H9 (cell line): ENCODE results near the gene HOXB6. TPM values are rescaled to one million over a fixed set of nuclear protein-coding genes. Genes with fewer than 3 reads are reported as not detected.

ENCODE experiments used
- DNase-seq: peaks from one replicate; pipeline ENCODE4 v3.0.0-alpha.2; 2017
- H2AFZ ChIP-seq: one replicate; pipeline ENCODE4 v1.6.1; 2013; ENCODE audit warnings: mild to moderate bottlenecking, low read length, control low read depth, moderate library complexity
- H2AK5ac ChIP-seq: 2 replicates; pipeline ENCODE4 v1.6.1; 2013; ENCODE audit warnings: low read length, control low read depth, mixed read lengths; ENCODE audit not compliant: insufficient read length
- H2BK120ac ChIP-seq: one replicate; pipeline ENCODE4 v1.6.1; 2013; ENCODE audit warnings: low read depth, mild to moderate bottlenecking, low read length, control low read depth, inconsistent platforms; ENCODE audit not compliant: poor library complexity, severe bottlenecking
- H2BK12ac ChIP-seq: 2 replicates; pipeline ENCODE4 v1.6.1; 2013; ENCODE audit warnings: low read length, control low read depth, mixed read lengths, low read depth; ENCODE audit not compliant: insufficient read length
- H2BK15ac ChIP-seq: 2 replicates; pipeline ENCODE4 v1.6.1; 2013; ENCODE audit warnings: low read depth, low read length, control low read depth
- H2BK20ac ChIP-seq: one replicate; pipeline ENCODE4 v1.6.1; 2013; ENCODE audit warnings: low read depth, mild to moderate bottlenecking, low read length, control low read depth, inconsistent platforms; ENCODE audit not compliant: poor library complexity, severe bottlenecking
- H2BK5ac ChIP-seq: 2 replicates; pipeline ENCODE4 v1.6.1; 2013; ENCODE audit warnings: low read length, control low read depth, mixed read lengths; ENCODE audit not compliant: insufficient read length
- H3K14ac ChIP-seq: 2 replicates; pipeline ENCODE4 v1.6.1; 2013; ENCODE audit warnings: low read length, control low read depth; ENCODE audit not compliant: insufficient read depth
- H3K18ac ChIP-seq: 2 replicates; pipeline ENCODE4 v1.6.1; 2013; ENCODE audit warnings: low read depth, mild to moderate bottlenecking, mixed read lengths, low read length, control low read depth; ENCODE audit not compliant: insufficient read length
- H3K23ac ChIP-seq: 2 replicates; pipeline ENCODE4 v1.6.1; 2013; ENCODE audit warnings: low read length, control low read depth, mixed read lengths, low read depth; ENCODE audit not compliant: insufficient read length
- H3K23me2 ChIP-seq: 2 replicates; pipeline ENCODE4 v1.6.1; 2013; ENCODE audit warnings: low read depth, mild to moderate bottlenecking, mixed read lengths, low read length, control low read depth; ENCODE audit not compliant: insufficient read length, poor library complexity, severe bottlenecking
- H3K27ac ChIP-seq: 2 replicates; pipeline ENCODE4 v1.5.1; 2013; ENCODE audit warnings: low read length, control low read depth, mixed read lengths, low read depth; ENCODE audit not compliant: insufficient read length
- H3K27me3 ChIP-seq: 2 replicates; pipeline ENCODE4 v1.6.1; 2013; ENCODE audit warnings: low read length, control low read depth, inconsistent platforms; ENCODE audit not compliant: insufficient read depth
- H3K4ac ChIP-seq: 2 replicates; pipeline ENCODE4 v1.6.1; 2013; ENCODE audit warnings: low read depth, mild to moderate bottlenecking, control low read depth, inconsistent platforms, low read length, moderate library complexity
- H3K4me1 ChIP-seq: 2 replicates; pipeline ENCODE4 v1.6.1; 2013; ENCODE audit warnings: low read length, control low read depth, inconsistent platforms; ENCODE audit not compliant: insufficient read depth
- H3K4me2 ChIP-seq: 2 replicates; pipeline ENCODE4 v1.6.1; 2013; ENCODE audit warnings: low read length, control low read depth, mixed read lengths; ENCODE audit not compliant: insufficient read length, insufficient read depth
- H3K56ac ChIP-seq: 2 replicates; pipeline ENCODE4 v1.6.1; 2013; ENCODE audit warnings: low read depth, mild to moderate bottlenecking, mixed read lengths, low read length, control low read depth; ENCODE audit not compliant: insufficient read length
- H3K79me1 ChIP-seq: 2 replicates; pipeline ENCODE4 v1.6.1; 2013; ENCODE audit warnings: low read depth, mild to moderate bottlenecking, moderate library complexity, low read length, control low read depth, inconsistent platforms; ENCODE audit not compliant: insufficient read depth, poor library complexity, severe bottlenecking
- H3K79me2 ChIP-seq: 2 replicates; pipeline ENCODE4 v1.6.1; 2013; ENCODE audit warnings: low read length, control low read depth, inconsistent platforms; ENCODE audit not compliant: insufficient read depth
- H3K9ac ChIP-seq: 2 replicates; pipeline ENCODE4 v1.6.1; 2013; ENCODE audit warnings: low read length, control low read depth, mixed read lengths; ENCODE audit not compliant: insufficient read length; ENCODE audit errors: extremely low read depth
- H3K9me3 ChIP-seq: one replicate; pipeline ENCODE4 v1.6.1; 2013; ENCODE audit warnings: low read depth, low read length, inconsistent platforms; ENCODE audit not compliant: control insufficient read depth
- H3T11ph ChIP-seq: one replicate; pipeline ENCODE4 v1.6.1; 2013; ENCODE audit warnings: mild to moderate bottlenecking, low read length, control low read depth, inconsistent platforms
- H4K20me1 ChIP-seq: one replicate; pipeline ENCODE4 v1.6.1; 2013; ENCODE audit not compliant: control insufficient read depth, insufficient read length, insufficient read depth
- H4K5ac ChIP-seq: 2 replicates; pipeline ENCODE4 v1.6.1; 2013; ENCODE audit warnings: low read depth, mild to moderate bottlenecking, mixed read lengths, low read length, control low read depth; ENCODE audit not compliant: insufficient read length
- H4K8ac ChIP-seq: replicated peaks from 2 replicates; pipeline ENCODE4 v1.6.1; 2013; ENCODE audit warnings: low read length, control low read depth, mixed read lengths, low read depth; ENCODE audit not compliant: insufficient read length
- H4K91ac ChIP-seq: 2 replicates; pipeline ENCODE4 v1.6.1; 2013; ENCODE audit warnings: low read depth, mild to moderate bottlenecking, moderate library complexity, mixed read lengths, low read length, control low read depth; ENCODE audit not compliant: insufficient read length
- H3K27ac Mint-ChIP-seq, 3 experiments: 2 replicates in 2 of 3; 3 replicates in 1 of 3; pipeline ENCODE4 v1.8.0; 2020 to 2021; ENCODE audit warnings: mixed read lengths in 3 of 3, mild to moderate bottlenecking in 1 of 3, moderate library complexity in 1 of 3
- H3K27me3 Mint-ChIP-seq: 2 replicates; pipeline ENCODE4 v1.8.0; 2021; ENCODE audit warnings: low read depth, mild to moderate bottlenecking, moderate library complexity, mixed read lengths
- H3K36me3 Mint-ChIP-seq, 3 experiments: 2 replicates in 2 of 3; 3 replicates in 1 of 3; pipeline ENCODE4 v1.8.0; 2020 to 2021; ENCODE audit warnings: low read depth in 3 of 3, mixed read lengths in 3 of 3; ENCODE audit not compliant: insufficient read depth in 1 of 3
- H3K4me1 Mint-ChIP-seq, 2 experiments: 2 replicates each; pipeline ENCODE4 v1.8.0; 2020; ENCODE audit warnings: mixed read lengths in 2 of 2
- H3K4me3 Mint-ChIP-seq, 2 experiments: 2 replicates in 1 of 2; 3 replicates in 1 of 2; pipeline ENCODE4 v1.8.0; 2020 to 2021; ENCODE audit warnings: mild to moderate bottlenecking in 2 of 2, mixed read lengths in 2 of 2, moderate library complexity in 1 of 2
- H3K9me3 Mint-ChIP-seq, 2 experiments: 2 replicates in 1 of 2; 3 replicates in 1 of 2; pipeline ENCODE4 v1.8.0; 2020; ENCODE audit warnings: mild to moderate bottlenecking in 2 of 2, mixed read lengths in 2 of 2, moderate library complexity in 1 of 2
- CTCF ChIP-seq: fragments of 200-600 bp; sonication (generic); conservative IDR thresholded peaks from 3 replicates; pipeline ENCODE4 v1.8.0; 2021; ENCODE audit warnings: antibody characterized with exemption, mild to moderate bottlenecking
- WGBS: extraction: QIAGEN DNeasy Blood & Tissue Kit; methylation state at CpG from one replicate; pipeline ENCODE4 v1.1.7; 2013; ENCODE audit warnings: missing lambda C conversion rate, low lambda C conversion rate, mixed read lengths; ENCODE audit not compliant: insufficient read length; ENCODE audit errors: extremely low coverage; 5-methylcytosine and 5-hydroxymethylcytosine counted together
- total RNA-seq: library from RNA; stranded (reverse); gene quantifications from 2 replicates; pipeline ENCODE4 v1.2.1, GENCODE V29; 2021

The HOXB6 gene
- total RNA-seq, 1 experiment from 2014 or later = not detected

GRCh38 chr17:48597778-48598631, 6.8 kb downstream of the HOXB6 start:
- Histone ChIP-seq H3K4me2 (peak overlapping the region; percentile 13), H3K79me2 (no peaks in the 10 kb centered on the region), H3K23me2 (no peaks in the 10 kb centered on the region), H3K4ac (no peak overlapping the region), H3K56ac (no peak overlapping the region), H2BK120ac (no peak overlapping the region), H2BK5ac (no peak overlapping the region), H3K18ac (no peak overlapping the region), H4K8ac (no peak overlapping the region), H3T11ph (no peak overlapping the region), H2BK12ac (no peak overlapping the region), H2AK5ac (no peak overlapping the region), H2AFZ (no peak overlapping the region), H3K4me1 (no peaks in the 10 kb centered on the region), H2BK15ac (no peak overlapping the region), H3K27me3 (peaks cover 99% of the 10 kb centered on the region), H4K91ac (no peak overlapping the region), H3K9ac (no peak overlapping the region), H4K5ac (no peak overlapping the region), H3K9me3 (no peaks in the 10 kb centered on the region), H3K27ac (no peak overlapping the region), H3K14ac (no peak overlapping the region), H2BK20ac (no peak overlapping the region), H4K20me1 (no peaks in the 10 kb centered on the region), H3K23ac (no peak overlapping the region), H3K79me1 (no peaks in the 10 kb centered on the region)
- H3K4me3 Mint-ChIP-seq = peak overlapping the region in 1 of 2 experiments; percentile 39; a peak in 2 of 5 replicates
- no peaks in the 10 kb centered on the region for H3K36me3 Mint-ChIP-seq
- TF ChIP-seq CTCF = no peak
- H3K4me1 Mint-ChIP-seq = peaks cover 8 to 28% of the 10 kb centered on the region in 2 experiments
- peaks cover 0 to 21% of the 10 kb centered on the region in 2 experiments; a peak in 2 of 5 replicates for H3K9me3 Mint-ChIP-seq
- WGBS = no CpG with 5 or more reads among the region's 68 CpGs
- no peak for DNase-seq
- no peak overlapping the region for H3K27ac Mint-ChIP-seq
- H3K27me3 Mint-ChIP-seq = peaks cover 100% of the 10 kb centered on the region
